PC-9 (cell line): ENCODE data around the gene DHRS13.

Experiments used
- EZH2 ChIP-seq: fragments of 200-600 bp; sonication (generic); IDR thresholded peaks from 2 replicates; pipeline ENCODE4 v1.8.0; 2017; ENCODE audit warnings: antibody characterized with exemption, low read depth
- TF ChIP-seq, protein P1 (sequence below): fragments of 200-600 bp; sonication (generic); conservative IDR thresholded peaks from 2 replicates; pipeline ENCODE4 v1.6.1; 2017; ENCODE audit warnings: mixed run types, antibody characterized with exemption, mild to moderate bottlenecking, moderate library complexity

GRCh38 chr17:28879886-28880571 is 22.9 kb downstream of the DHRS13 start:
- TF ChIP-seq, protein P1, sequence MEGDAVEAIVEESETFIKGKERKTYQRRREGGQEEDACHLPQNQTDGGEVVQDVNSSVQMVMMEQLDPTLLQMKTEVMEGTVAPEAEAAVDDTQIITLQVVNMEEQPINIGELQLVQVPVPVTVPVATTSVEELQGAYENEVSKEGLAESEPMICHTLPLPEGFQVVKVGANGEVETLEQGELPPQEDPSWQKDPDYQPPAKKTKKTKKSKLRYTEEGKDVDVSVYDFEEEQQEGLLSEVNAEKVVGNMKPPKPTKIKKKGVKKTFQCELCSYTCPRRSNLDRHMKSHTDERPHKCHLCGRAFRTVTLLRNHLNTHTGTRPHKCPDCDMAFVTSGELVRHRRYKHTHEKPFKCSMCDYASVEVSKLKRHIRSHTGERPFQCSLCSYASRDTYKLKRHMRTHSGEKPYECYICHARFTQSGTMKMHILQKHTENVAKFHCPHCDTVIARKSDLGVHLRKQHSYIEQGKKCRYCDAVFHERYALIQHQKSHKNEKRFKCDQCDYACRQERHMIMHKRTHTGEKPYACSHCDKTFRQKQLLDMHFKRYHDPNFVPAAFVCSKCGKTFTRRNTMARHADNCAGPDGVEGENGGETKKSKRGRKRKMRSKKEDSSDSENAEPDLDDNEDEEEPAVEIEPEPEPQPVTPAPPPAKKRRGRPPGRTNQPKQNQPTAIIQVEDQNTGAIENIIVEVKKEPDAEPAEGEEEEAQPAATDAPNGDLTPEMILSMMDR = no peak
- no peak for TF ChIP-seq EZH2
